ENCODE data around the gene TMEM158.

TMEM158 gene

DNA sequence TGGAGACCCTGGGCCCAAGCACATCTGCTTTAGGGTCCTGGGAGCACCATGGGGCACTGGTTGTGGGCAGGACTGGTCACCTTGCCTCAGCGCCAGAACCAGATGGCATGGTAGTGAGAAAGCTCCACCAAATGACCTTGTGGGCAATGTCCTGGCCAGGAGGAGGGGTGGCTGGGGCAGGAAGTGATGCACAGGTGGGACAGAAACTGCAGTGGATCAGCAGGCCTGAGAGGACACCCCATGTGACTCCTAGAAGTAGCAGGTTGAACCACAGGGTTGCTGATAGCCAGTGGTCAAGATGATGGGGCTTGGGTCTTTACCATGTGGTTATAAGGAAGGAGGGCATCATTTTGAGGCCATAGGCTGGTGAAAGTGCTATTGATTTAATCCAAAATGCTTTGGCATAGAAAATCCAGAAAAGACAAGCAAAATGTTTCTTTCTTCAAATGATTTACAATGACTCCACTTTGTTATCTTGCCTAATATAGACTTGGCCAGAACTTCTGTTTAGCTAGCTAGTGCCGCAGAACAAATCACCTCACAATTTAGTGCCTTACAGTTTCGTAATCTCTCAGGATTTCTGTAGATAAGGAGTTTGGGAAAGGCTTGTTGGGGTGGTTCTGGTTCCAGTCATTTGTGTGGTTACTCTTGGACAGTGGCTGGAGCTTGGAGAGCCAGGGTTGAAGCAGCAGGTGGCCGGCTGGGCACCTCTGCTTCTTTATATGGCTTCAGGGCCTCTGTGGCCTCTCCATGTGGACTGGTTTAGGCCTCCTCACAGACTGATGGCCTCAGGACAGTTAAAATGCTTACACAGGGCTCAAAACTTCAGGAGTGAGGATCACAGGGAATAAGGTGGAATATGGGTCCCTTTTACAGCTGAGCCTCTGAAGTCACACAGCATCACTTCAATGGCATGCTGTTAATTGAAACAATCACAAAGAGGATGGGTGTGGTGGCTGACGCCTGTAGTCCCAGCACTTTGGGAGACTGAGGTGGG lies 27.5 kb downstream of the TMEM158 start:
- DNase-seq, result no peak

- DNase-seq, result no peak
Observed at GRCh38 chr3:45194791-45195190, 31.3 kb downstream of the TMEM158 start.

DNA sequence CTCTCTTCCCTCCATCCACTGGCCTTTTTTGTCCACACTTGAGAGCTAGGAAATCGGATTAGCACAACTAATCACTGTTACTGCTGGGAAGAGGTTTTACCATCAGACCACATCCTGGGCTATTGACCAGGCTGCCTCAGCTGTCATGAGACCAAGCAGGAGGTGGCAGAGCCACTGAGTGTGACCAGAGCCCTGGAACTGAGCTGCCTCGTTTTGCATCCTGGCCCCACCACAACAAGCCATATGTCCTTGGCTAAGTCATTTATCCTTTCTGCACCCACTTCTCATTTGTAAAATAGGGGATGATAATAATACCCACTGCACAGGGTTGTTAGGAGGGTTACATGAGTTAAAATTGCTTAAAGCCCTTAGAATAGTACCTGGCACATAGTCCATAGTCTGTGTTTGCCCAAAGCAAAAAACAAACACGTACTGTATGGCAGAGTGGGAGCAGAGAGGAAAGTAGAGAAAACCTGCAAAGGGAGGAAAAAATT lies 34.1 kb downstream of the TMEM158 start:
- no peak for DNase-seq

DNA sequence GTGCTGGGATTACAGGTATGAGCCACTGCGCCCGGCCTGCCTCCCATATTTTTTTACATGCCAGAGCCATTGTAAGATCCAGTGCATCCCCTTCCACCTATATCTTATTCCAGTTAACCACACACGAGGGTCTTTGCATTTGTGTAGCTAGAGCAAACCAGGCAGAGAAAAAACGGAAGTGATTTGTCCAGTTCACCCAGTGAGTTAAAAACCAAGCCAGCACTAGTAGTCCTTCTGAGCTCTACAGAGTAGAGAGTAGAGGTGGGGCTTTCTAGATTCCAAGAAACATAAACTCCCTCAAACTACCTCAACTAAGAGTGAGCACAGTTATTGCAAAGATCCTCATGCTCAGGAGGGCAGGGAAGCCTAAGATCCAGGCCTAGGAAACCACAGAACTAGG lies 34.7 kb downstream of the TMEM158 start:
- no peak for DNase-seq

DNA sequence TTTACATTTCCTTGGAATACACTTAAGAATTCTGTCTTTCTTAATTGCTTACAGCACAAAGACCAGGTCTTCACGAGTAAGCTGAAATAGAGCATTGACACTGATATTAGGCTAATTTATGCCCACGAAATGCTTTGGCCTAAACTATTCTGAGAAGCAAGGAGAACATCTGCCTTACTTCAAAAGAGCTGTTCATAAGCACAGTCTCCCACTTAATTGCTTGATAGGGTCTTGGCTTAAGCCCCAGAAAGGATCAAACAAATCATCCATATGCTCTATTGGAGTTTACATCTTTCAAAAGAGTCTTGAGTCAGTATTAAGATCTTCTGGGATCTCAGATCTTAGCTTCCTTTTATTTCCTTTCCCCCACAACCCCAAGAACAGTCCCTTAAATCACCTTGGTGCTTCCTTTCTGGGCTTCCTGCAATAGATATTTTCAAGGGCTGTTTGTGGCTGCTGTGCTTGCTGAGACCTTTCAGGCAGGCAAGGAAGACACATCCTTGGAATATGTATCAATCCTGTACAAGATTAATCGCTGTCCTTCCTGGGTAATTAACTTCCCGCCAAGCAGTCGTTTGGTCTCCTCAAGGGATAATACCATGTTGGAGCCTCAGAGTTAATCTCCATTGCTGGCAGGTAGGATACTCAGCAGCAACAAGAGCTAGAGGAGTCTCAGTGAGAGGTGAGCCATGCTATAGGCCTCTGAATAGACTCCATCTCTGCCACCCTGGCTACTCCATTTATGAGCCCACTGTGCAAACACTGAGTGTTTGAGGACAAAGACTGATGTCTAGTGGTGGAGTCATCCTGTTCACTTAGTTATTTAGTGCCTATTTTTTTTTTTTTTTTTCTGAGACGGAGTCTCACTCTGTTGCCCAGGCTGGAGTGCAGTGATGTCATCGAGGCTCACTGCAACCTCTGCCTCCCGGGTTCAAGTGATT lies 37.1 kb downstream of the TMEM158 start:
- DNase-seq, result no peak

GRCh38 chr3:45187694-45188141 lies 38.4 kb downstream of the TMEM158 start:
- DNase-seq, result no peak

DNA sequence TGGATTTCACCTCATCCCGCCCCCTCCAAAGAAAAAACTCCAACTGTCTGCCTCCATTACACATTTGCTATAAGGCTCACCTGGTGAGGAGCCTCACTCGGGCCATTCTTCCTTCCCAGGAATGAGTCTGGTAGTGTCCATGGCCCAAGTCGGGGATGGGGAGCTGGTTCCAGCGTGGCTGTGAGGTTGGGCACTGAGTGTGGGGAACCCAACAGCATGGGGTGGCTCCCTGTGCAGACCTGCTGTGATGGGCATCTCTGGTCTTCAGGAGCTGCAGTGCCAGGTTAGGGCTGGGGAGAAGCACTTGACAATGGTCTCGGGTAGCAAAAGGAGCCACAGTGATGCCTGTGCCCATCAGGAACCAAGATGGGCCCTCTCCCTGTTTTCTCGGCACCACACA lies 39.2 kb downstream of the TMEM158 start:
- DNase-seq, result no peak

DNA sequence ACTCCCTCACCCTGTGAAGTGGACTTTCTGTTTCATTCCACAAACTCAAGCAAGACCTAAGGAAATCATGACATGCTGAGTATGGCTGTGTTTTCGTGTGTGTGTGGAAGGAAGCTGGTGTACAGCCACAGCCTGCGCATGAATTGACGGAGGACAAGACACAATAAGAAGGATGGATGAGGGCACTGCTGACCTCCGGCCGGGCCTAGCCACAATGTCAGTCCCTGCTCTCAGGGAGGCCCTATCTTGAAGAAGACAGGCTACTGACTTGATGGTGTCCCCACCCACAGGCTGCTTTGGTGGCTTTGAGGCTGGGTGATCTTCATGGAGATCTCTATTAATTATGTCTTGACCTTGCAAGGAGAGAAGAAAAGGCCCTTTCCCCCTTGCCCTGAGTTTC lies 40.6 kb downstream of the TMEM158 start:
- no peak for DNase-seq

DNA sequence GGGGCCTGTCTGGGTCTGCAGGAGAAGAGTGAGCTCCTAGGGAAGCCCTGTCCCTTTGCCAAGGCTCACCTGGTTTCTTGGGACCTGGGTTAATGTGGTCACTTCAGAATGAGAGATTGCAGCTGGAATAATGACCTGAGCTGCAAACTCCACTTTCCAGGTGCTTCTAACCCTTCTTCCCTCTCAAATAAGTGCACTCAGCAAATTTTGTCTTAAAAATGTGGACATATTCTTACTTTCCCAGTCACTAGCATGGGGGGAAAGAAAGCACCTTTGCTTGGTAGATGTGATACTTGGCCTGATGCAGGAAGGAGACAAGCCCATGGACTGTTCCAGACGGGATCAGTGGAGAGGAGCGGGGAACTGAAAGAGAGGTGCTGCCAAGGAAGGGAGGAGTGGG lies 41.0 kb downstream of the TMEM158 start:
- no peak for DNase-seq

- no peak for DNase-seq
Observed at GRCh38 chr3:45183872-45184262, 42.2 kb downstream of the TMEM158 start.

- DNase-seq, result peak; percentile 2
Observed at GRCh38 chr3:45182915-45183871, 42.9 kb downstream of the TMEM158 start.

GRCh38 chr3:45181496-45181895 lies 44.6 kb downstream of the TMEM158 start:
- no peak for DNase-seq

DNA sequence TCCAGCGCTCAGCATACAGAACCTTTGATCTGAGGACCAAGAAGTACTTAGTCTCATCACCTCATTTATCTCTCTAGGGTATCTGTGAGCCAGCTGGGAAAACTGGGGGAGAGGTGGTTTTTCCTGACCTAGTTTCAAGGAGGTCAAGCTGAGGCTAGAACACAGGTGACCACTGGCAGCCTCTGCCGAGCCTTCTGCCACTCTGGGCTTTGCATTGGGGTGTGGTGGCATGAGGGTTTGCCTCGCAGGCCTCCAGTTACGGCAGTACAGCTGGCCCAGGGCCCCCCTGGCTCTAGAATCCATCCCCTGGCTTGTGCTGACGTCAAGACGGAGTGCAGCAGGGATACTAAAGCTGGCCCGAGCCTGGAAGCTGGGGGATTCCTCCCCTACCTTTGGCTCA lies 45.2 kb downstream of the TMEM158 start:
- DNase-seq, result no peak

GRCh38 chr3:45180051-45180450 lies 46.0 kb downstream of the TMEM158 start:
- no peak for DNase-seq

DNA sequence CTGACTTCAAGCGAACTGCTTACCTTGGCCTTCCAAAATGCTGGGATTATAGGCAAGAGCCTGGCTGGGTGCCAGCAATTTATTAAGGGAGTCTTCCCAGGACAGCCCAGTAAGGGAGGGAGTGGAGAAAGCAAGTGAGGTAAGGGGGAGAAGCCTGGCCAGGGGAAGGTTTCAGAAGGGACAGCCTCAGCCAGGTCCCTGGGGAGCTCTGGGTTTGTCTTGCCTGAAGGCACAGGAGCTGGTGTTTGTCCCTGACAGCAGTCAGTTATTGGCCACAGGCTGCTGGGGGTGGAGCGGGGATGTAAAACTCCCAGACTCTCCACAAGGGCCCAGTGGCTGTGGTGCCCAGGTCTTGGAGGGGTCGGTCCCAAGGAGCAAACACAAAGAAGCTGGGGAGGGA lies 46.9 kb downstream of the TMEM158 start:
- no peak for DNase-seq

GRCh38 chr3:45178183-45179023 lies 47.7 kb downstream of the TMEM158 start:
- DNase-seq, result peak; percentile 2

DNA sequence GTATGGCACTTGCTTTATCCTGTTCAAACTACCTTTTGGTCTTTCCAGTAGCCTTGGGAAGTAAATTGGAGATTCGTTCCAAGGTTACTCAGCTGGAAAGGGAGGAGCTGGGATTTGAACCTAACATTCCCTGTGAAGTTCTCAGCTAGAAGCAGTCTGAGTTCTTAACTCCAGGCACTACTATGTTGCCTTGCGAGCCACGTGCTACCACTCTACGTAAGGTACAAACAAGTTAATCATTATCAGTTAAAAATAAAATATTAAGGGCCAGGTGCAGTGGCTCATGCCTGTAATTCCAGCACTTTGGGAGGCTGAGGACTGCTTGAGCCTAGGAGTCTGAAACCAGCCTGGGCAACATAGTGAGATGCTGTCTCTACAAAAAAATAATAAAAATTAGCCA lies 49.2 kb downstream of the TMEM158 start:
- DNase-seq, result no peak

Measured in NCI-H2107 (cell line).